ENCODE data around the gene S100A6.

GRCh38 chr1:153498746-153499145 is 37.0 kb downstream of the S100A6 start:
- TF ChIP-seq EZH2 (IDR thresholded peaks at IDR 0.05; ENCODE audit: borderline replicate concordance, low read depth, low read length, severe bottlenecking) (no peak), CTCF (IDR thresholded peaks at IDR 0.05; ENCODE audit: borderline replicate concordance, extremely low read depth, low read length, poor library complexity, severe bottlenecking) (no peak)

Measured in DND-41 (cell line).